Subcutaneous abdominal adipose tissue (tissue), 5 donors: ENCODE results near the gene CCDC71L.

Experiments used
- H3K27ac ChIP-seq: one replicate; pipeline ENCODE4 v1.7.0; 2013; ENCODE audit warnings: low read depth, mild to moderate bottlenecking, inconsistent platforms, low read length, moderate library complexity
- H3K27me3 ChIP-seq, 5 donors: one replicate each; pipeline ENCODE4 v1.7.0; 2013; ENCODE audit warnings: low read length in 5 of 5, inconsistent platforms in 1 of 5; ENCODE audit not compliant: control insufficient read depth in 5 of 5, insufficient read depth in 4 of 5
- H3K36me3 ChIP-seq, 5 donors: one replicate each; pipeline ENCODE4 v1.7.0; 2013; ENCODE audit warnings: low read length in 5 of 5; ENCODE audit not compliant: control insufficient read depth in 5 of 5, insufficient read depth in 5 of 5
- H3K4me1 ChIP-seq, 5 donors: one replicate each; pipeline ENCODE4 v1.7.0; 2013; ENCODE audit warnings: low read length in 5 of 5, mild to moderate bottlenecking in 3 of 5, moderate library complexity in 1 of 5; ENCODE audit not compliant: control insufficient read depth in 5 of 5, insufficient read depth in 5 of 5
- H3K4me3 ChIP-seq, 5 donors: one replicate each; pipeline ENCODE4 v1.7.0; 2013; ENCODE audit warnings: low read length in 5 of 5, low read depth in 1 of 5
- H3K9ac ChIP-seq, 5 donors: one replicate each; pipeline ENCODE4 v1.7.0; 2013; ENCODE audit warnings: low read length in 5 of 5, mild to moderate bottlenecking in 4 of 5, moderate library complexity in 3 of 5
- H3K9me3 ChIP-seq, 5 donors: one replicate each; pipeline ENCODE4 v1.7.0; 2013; ENCODE audit warnings: low read length in 5 of 5; ENCODE audit not compliant: control insufficient read depth in 5 of 5
- donor health status: healthy.
- donor health status: healthy.
- donor health status: healthy.
- donor health status: healthy.
- donor health status: healthy.

CCDC71L gene

DNA sequence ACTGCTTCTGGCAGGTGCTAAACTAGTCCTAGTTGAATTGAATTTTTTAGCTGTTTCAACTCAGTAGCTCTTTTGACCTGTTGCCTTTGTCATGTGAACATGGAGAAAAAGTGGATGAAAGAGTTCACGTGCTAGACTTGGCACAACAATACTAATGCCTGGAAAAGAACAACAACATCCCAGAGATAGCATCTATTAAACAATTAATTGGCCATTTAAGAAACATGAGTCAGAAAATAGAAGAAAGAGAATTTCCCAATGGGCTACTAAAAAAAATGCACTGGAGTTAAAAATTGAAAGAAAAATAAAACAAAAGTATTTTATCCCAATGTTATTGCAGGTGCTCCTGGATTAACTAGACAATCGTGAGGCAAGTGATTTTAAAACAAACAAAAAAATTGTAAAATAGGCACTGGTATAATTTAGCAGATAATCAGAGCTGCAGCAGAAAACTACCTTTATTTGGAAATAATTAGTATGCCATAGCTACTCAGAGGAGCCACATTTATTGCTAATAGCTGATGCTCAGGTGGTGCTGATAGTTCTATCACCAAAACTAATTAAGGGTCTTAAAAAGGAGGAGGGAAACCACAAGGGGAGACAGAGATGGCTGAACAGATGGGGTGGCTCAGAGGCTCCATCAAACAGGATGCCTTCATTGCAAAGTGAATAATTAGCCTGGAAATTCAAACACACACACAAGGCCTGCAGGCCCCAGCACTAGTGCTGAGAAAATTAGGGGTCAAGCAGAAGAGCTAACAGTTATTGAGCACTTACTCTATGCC, 17.6 kb downstream of the CCDC71L start:
- Histone ChIP-seq H3K27ac (no peak overlapping the region), H3K27me3 (no peaks in the 10 kb centered on the region), H3K4me3 (no peak overlapping the region), H3K9ac (no peak overlapping the region), H3K9me3 (no peaks in the 10 kb centered on the region), H3K4me1 (peaks cover 0 to 15% (median 7%) of the 10 kb centered on the region in 5 donors), H3K36me3 (no peaks in the 10 kb centered on the region)

DNA sequence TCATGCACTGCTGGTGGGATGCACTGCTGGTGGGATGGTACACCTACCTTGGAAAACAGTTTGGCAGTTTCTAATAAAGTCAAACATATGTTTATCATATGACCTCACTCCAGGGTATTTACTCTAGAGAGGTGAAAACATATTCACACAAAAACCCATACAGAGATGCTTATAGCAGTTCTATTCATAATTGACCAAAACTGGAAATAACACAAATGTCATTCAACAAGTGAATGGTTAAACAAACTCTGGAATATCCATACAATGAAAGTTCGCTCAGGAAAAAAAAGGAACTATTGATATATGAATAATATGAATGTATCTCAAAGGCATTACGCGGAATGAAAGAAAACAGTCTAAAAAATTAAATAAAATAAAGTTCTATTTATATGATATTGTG, 19.5 kb downstream of the CCDC71L start:
- Histone ChIP-seq H3K4me3 (no peak overlapping the region), H3K27ac (no peak overlapping the region), H3K9me3 (peaks cover 0 to 3% (median 0%) of the 10 kb centered on the region in 5 donors), H3K9ac (no peak overlapping the region), H3K36me3 (no peaks in the 10 kb centered on the region), H3K4me1 (peaks cover 0 to 15% (median 7%) of the 10 kb centered on the region in 5 donors), H3K27me3 (no peaks in the 10 kb centered on the region)

DNA sequence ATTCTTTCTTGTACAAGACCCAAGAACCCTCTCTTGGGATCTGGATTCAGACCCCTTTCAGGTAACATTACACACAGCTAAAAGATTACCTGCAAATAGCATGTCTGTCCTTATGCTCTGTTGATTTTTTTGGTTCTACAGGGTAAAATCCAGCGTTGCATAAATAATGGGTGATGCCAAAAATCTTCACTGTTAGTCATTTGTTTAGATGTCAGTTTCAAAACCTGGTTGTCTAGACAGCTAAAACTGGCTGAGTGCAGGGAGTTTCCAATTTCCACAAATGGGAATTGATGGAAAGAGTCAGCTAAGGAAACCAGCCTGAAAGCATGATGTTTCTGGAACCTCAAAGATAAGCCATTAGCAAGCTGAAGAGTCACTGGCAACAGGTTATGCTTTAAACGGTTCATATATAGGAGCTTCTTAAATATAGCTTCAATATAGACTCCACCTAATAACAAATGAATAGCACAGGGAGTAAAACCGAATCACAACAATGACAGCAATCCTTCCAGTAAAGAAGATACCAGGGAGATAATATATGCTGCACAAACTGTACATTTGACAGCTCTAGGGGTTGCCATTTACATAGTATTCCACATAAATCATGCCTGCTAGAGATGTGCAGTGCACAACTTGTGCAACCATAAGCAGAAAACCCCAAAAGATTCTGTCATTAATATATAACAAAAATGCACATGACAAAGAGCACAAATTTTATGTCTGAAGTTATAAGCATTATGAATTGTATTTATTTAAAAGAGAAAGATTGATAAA, 20.4 kb downstream of the CCDC71L start:
- Histone ChIP-seq H3K27ac (peak overlapping the region; percentile 26), H3K4me1 (peaks cover 0 to 15% (median 7%) of the 10 kb centered on the region in 5 donors), H3K9me3 (peaks cover 0 to 3% (median 0%) of the 10 kb centered on the region in 5 donors), H3K9ac (no peak overlapping the region), H3K4me3 (no peak overlapping the region), H3K36me3 (no peaks in the 10 kb centered on the region), H3K27me3 (no peaks in the 10 kb centered on the region)

DNA sequence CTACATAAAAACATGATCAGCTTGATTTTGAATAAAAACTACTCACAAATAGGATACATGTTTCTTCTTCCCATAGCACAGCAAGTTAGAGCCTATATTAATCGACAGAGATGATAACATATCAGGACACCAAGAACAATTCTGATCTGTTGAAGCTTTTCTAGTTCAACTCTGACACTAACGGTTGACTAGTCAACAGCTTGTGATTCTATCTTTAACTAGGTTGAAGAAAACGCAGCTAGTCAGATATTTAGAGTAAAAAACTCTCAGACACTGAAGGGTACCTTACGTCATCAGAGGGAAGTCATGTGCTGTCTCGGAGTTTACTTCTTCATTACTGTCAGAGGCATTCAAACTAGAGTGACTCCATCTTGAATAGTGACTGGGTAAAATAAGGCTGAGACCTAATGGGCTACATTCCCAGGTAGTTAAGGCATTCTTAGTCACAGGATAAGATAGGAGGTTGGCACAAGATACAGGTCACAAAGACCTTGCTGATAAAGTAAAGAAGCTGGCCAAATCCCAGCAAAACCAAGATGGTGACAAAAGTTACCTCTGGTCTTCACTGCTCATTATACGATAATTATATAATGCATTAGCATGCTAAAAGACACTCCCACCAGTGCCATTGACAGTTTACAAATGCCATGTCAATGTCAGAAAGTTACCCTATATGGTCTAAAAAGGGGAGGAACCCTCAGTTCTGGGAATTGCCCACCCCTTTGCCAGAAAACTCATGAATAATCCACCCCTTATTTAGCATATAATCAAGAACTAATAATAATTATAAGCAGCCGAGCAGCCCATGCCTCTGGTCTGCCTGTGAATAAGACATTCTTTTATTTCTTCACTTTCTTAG, 21.3 kb downstream of the CCDC71L start:
- Histone ChIP-seq H3K9ac (no peak overlapping the region), H3K27ac (peak overlapping the region; percentile 26), H3K36me3 (no peaks in the 10 kb centered on the region)

DNA sequence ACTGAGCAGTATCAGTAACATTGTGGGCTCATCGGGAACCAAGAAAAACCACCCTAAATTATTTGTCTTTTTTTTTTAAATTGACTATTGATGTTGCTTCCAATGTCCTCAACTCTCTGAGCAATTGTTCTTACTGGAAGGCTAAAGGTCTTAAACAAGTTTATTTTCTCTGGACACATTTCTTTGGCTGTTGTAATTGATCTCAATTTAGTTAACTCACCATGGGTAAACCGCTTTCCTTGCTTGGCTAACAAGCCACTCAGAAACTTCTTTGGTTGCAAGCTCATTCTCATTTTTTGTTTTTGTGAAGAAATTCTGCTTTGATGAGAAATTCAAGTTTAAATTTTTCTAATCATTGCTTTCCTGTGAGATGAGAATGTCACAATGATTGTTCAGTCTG, 25.5 kb downstream of the CCDC71L start:
- peaks cover 0 to 12% (median 3%) of the 10 kb centered on the region in 5 donors for H3K4me1 ChIP-seq
- H3K9ac ChIP-seq = no peak overlapping the region
- H3K27ac ChIP-seq = no peak overlapping the region
- peaks cover 0 to 3% (median 0%) of the 10 kb centered on the region in 5 donors for H3K9me3 ChIP-seq
- H3K36me3 ChIP-seq = no peaks in the 10 kb centered on the region
- H3K27me3 ChIP-seq = peaks cover 0 to 4% (median 0%) of the 10 kb centered on the region in 5 donors
- H3K4me3 ChIP-seq = no peak overlapping the region

More for the DNA sequence above, 21.3 kb downstream of the CCDC71L start:
- H3K4me3 ChIP-seq = no peak overlapping the region
- peaks cover 0 to 18% (median 7%) of the 10 kb centered on the region in 5 donors for H3K4me1 ChIP-seq
- H3K9me3 ChIP-seq = peaks cover 0 to 3% (median 0%) of the 10 kb centered on the region in 5 donors
- H3K27me3 ChIP-seq = no peaks in the 10 kb centered on the region

DNA sequence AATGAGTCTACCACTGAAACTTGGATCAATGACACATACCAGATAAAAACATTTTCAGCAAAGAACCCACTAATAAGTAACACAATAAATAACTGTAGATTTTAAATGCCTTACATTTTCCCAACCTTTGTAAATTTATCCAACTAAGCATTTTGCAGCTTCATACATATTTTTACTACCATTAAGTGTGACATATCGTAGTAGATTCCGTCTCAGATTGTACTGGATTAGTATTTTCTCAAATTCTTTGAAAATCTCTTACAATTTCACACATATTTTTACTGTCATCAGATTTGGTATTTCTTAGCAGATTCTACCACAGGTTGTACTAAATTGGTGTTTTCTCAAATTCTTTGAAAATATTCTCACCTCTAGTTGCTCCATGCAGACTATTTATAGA, 26.0 kb downstream of the CCDC71L start:
- peaks cover 0 to 4% (median 0%) of the 10 kb centered on the region in 5 donors for H3K27me3 ChIP-seq
- no peak overlapping the region for H3K9ac ChIP-seq
- peaks cover 0 to 8% (median 3%) of the 10 kb centered on the region in 5 donors for H3K4me1 ChIP-seq
- no peak overlapping the region for H3K4me3 ChIP-seq
- no peak overlapping the region for H3K27ac ChIP-seq
- H3K36me3 ChIP-seq = no peaks in the 10 kb centered on the region
- H3K9me3 ChIP-seq = peaks cover 0 to 3% (median 0%) of the 10 kb centered on the region in 5 donors

DNA sequence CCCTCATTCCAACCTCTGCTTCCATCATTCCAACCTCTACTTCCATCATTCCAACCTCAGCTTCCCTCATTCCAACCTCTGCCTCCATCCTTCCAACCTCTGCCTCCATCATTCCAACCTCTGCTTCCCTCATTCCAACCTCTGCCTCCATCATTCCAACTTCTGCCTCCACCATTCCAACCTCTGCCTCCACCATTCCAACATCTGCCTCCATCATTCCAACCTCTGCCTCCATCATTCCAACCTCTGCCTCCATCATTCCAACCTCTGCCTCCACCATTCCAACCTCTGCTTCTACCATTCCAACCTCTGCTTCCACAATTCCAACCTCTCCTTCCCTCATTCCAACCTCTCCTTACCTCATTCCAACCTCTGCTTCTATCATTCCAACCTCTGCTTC, 30.3 kb downstream of the CCDC71L start:
- peaks cover 0 to 4% (median 0%) of the 10 kb centered on the region in 5 donors for H3K27me3 ChIP-seq
- H3K4me1 ChIP-seq = peaks cover 0 to 14% (median 3%) of the 10 kb centered on the region in 5 donors
- H3K4me3 ChIP-seq = no peak overlapping the region
- no peaks in the 10 kb centered on the region for H3K9me3 ChIP-seq
- H3K9ac ChIP-seq = no peak overlapping the region
- no peaks in the 10 kb centered on the region for H3K36me3 ChIP-seq
- H3K27ac ChIP-seq = no peak overlapping the region

DNA sequence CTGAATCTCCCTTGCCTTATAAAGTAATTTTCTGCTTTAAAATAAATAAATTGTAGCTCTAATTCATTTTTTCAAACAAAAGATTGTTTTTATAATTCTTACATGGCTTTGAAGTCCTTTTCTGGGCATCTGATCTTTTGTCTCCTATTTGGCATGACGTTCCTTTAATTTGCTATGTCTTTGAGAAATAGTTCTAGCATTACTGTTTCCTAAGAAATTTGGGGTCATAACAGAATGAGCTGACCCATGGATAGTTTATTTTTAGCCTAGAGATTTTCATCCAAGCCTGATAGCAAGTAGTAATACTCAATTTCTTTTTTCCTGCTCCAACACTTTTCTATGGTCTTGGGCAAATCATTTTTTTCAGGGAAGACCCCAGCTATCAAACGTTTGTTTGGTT, 31.4 kb downstream of the CCDC71L start:
- Histone ChIP-seq H3K27ac (no peak overlapping the region), H3K36me3 (no peaks in the 10 kb centered on the region), H3K4me3 (no peak overlapping the region), H3K9me3 (no peaks in the 10 kb centered on the region), H3K27me3 (peaks cover 0 to 4% (median 0%) of the 10 kb centered on the region in 5 donors), H3K4me1 (peaks cover 0 to 25% (median 4%) of the 10 kb centered on the region in 5 donors), H3K9ac (no peak overlapping the region)

DNA sequence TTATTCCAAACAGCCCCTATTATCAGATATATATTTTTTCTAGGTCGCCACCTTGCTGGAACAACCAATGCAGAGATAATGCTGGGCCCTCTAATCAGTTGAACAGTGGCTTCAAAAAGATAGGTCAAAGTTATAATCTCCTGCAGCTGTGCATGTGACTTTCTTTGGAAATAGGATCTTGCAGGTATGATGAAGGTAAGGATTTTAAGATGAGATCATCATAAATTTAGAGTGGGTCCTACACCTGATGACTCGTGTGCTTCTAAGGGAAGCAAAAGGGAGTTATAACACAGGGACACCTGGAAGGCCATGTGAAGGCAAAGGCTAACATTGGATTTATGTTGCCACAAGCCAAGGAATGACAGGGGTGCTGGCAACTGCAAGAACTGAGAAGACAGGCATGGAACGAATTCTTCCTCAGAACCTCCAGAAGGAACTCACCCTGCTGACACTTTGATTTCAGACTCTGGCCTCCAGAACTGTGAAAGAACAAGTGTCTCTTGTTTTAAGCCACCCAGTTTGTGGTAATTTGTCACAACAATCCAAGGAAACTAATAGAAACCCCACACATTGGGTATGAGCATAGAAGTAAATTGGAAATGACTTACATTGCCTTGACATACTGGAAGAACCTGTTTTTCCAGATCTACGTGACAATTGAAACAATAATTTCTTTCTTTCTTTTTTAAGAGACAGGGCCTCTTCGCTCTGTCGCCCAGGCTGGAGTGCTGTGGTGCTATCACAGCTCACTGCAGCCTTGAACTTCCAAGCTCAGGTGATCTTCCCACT, 34.4 kb downstream of the CCDC71L start:
- H3K36me3 ChIP-seq = no peaks in the 10 kb centered on the region
- peaks cover 0 to 26% (median 7%) of the 10 kb centered on the region in 5 donors for H3K4me1 ChIP-seq
- no peak overlapping the region for H3K4me3 ChIP-seq
- no peaks in the 10 kb centered on the region for H3K9me3 ChIP-seq
- H3K9ac ChIP-seq = no peak overlapping the region
- H3K27ac ChIP-seq = no peak overlapping the region
- peaks cover 0 to 4% (median 0%) of the 10 kb centered on the region in 5 donors for H3K27me3 ChIP-seq
